HG02852 (cell line): ENCODE measurements around the gene FTCD.
"Not testable (repeated sequence)": the region's sequence is repeated elsewhere in the genome, so short reads cannot be mapped to it uniquely, and the experiment has no call there.

Experiments used
- ATAC-seq: cut with Tn5 transposase; IDR thresholded peaks from one replicate; pipeline ENCODE4 v1.9.1; 2021; ENCODE audit warnings: mild to moderate bottlenecking, moderate library complexity; ENCODE audit not compliant: unreplicated experiment

Gene FTCD, protein sequence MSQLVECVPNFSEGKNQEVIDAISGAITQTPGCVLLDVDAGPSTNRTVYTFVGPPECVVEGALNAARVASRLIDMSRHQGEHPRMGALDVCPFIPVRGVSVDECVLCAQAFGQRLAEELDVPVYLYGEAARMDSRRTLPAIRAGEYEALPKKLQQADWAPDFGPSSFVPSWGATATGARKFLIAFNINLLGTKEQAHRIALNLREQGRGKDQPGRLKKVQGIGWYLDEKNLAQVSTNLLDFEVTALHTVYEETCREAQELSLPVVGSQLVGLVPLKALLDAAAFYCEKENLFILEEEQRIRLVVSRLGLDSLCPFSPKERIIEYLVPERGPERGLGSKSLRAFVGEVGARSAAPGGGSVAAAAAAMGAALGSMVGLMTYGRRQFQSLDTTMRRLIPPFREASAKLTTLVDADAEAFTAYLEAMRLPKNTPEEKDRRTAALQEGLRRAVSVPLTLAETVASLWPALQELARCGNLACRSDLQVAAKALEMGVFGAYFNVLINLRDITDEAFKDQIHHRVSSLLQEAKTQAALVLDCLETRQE

DNA sequence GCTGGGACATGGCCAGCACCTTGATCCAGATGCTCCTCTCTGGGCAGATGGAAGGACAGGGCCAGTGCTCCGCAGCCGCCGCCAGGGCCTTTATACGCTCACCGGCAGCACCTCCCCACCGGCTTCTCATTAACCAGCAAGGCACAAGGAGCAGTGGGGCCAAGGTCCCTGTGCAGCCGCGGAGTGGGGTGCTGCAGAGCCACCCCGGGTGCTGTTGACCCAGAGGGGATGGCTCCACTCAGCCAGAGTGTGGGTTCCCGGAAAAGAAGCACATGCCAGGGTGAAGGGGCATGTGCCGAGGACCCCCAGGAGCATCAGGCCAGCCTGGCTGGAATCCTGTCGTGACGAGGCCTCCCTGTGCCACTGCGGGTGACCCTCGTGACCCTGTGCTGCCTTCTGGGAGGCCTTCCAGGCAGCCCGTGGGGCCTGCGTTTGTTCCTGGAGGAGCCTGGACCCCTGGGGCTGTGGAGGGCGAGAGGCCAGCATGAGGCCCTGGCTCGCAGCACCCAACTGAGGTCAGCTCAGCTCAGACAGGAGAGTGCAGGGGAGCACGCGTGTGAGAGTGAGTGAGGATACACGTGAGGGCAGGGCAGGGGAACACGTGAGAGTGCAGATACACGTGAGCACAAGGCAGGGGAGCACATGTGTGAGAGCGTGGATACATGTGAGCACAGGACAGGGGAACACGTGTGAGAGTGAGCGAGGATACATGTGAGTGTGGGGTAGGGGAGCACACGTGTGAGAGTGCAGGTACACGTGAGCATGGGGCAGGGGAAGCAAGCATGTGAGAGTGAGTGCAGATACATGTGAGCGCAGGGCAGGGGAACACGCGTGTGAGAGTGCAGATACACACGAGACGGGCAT, at the start of gene FTCD:
Gene FTCD, minus strand, starts transcription at position 66 of the 864 bp plus-strand sequence. Its CDS starts 56 bp downstream, at position 10.
- ATAC-seq: no peak

DNA sequence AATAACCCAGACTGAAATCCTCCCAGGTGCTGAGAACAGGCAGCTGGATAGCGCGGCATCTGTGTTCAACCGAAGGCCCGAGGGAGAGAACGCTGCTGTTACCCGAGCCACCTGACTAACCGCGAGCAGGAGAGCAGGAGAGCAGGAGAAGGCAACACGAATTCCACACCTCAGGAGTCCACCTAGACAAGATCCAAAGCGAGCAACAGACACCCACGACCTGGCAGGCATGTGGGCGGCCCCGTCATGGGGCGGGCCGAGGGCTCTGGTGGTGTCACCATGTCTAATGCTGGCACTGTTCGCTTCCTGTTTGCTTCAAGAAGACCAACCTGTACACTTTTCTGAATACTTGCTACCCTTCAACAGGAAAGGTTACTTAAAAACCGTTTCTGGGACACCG, 49.8 kb upstream of the FTCD start:
- no peak for ATAC-seq

DNA sequence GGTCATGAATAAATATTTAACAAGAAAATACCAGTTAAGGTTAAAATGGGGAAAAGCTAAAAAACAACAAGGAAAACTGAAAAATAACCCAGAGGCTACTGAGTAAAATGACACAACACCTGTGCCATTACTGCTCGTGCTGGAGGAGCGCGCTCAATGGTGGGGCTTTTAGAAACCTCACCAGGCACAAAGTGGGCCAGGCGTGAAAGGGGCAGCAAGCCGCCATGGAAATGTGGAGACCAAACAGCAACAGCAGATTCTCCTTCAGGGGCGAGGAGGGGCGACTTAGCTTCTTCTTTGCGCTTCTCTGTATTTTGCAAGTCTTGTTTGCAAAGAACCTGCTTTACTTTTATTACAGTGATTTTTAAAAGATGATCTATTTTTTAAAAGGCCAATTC, 47.8 kb upstream of the FTCD start:
- ATAC-seq: no peak

DNA sequence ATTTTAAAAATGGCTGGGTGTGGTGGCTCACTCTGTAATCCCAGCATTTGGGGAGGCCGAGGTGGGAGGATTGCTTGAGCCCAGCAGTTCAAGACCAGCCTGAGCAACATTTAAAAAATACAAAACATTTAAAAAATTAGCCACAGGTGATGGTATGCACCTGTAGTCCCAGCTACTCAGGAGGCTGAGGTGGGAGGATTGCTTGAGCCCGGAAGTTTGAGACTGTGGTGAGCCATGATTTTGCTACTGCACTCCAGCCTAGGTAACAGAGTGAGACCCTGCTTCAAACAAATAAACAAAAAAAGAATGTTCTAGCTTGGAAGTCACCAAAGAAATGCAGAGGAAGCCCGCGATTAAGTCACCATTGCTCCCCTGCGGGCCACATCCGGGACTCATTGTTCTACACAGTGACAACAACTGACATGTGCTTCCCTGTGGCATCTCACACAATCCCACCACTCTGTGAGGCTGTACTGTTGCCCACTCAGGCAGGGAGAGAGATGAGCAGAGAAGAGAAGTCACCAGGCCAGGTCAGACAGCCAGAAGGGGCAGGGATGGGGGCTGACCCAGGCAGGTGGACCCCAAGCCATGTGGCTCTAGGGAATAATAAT, 47.3 kb upstream of the FTCD start:
- no peak for ATAC-seq

DNA sequence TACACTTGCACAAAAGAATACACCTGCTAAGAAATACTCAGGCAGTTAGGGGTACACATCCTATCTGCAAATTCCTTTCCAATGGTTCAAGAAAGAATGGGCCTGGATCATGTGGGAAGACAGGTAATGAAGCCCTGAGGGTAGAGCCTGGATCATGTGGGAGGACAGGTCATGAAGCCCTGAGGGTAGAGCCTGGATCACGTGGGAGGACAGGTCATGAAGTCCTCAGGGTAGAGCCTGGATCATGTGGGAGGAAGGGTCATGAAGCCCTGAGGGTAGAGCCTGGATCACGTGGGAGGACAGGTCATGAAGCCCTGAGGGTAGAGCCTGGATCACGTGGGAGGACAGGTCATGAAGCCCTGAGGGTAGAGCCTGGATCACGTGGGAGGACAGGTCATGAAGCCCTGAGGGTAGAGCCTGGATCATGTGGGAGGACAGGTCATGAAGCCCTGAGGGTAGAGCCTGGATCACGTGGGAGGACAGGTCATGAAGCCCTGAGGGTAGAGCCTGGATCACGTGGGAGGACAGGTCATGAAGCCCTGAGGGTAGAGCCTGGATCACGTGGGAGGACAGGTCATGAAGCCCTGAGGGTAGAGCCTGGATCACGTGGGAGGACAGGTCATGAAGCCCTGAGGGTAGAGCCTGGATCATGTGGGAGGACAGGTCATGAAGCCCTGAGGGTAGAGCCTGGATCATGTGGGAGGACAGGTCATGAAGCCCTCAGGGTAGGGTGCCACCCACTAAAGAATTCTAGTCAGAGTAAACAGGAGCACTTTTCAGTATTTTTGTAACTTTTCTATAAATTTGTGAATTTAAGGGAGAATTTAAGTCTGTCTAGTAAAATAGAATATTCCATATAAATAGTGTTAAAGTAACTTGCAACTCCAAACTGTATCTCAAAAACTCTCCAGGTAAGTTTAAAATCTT, 45.8 kb upstream of the FTCD start:
- ATAC-seq: not testable (repeated sequence)

DNA sequence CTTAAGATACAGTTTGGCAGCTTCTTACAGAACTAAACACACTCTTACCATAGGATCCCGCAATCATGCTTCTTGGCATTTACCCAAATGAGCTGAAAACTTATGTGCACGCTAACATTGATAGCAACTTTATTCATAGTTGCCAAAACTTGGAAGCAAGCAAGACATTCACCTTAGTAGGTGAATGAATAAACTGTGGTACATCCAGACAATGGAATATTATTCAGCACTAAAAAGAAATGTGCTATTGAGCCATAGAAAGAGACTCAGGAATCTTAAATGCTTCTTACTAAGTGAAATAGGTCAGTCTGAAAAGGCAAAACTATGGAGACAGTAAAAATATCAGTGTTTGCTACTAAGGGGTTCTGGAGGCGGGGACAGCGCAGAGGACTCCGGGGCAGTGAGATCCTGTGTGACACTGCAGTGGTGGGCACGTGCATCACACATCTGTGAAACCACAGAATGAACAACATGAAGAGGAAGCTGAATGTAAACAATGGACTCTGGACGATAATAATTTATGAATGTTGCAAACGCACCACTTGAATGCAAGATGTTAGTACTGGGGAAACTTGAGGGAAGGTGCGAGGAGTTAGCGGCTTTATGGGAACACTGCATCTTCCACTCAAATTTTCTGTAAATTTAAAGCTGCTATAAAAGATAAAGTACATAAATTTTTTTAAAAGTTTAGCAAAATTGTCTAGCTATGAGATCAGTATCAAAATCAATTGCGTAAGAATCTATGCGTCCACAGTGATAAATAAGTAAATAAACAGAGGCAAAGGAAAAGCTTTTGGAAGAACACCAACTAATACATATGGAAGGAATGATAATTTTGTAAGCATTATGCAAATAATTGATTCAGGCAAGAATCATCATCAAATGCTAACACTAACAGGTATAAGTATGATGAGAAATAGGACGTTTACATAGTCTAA, 44.3 kb upstream of the FTCD start:
- ATAC-seq: no peak

DNA sequence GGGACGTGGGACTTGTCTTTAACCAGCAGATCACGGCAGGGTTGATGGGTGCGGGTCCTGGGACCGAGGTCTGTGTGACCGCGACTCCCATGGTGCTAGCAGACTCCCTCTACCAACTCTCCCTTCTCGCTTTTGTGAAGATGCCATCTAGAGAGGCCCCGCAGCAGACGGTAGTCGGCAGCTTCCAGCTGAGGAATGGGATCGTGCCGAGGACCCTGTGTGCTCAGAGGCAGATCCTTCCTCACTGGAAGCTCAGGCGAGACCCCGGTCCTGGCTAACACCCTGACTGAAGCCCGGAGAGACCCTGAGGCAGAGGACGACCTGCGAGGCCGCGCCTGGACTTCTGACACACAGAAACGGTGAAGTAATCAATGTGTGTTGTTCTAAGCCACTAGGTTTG, 41.4 kb upstream of the FTCD start:
- no peak for ATAC-seq

DNA sequence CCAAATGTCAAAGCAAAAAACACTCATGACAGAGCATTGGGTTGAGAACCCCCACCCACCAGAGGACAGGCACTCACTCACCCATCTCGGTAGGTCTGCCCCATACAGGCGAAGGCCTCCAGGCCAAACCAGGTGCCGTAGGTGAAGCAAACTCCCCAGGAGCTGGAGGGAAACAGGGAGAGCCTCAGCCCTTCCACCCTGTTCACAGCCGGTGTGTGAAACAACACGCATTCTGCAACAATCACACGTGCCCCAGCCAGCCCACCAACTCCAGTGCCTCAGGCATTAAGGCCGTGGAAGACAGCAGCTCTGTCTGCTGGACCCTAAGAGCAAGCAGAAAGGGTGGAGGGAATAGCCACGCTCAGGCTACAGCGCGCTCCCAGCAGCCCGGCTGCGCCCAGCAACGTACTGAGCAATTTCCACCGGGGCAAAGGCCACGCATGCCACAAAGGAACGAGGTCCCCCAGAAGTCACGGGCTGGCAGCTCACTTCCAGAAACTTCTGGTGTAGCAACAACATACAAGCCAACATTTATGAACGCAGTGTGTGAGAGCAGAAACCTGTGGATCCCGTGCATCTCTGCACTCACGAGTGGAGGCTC, 40.3 kb upstream of the FTCD start:
- no peak for ATAC-seq

DNA sequence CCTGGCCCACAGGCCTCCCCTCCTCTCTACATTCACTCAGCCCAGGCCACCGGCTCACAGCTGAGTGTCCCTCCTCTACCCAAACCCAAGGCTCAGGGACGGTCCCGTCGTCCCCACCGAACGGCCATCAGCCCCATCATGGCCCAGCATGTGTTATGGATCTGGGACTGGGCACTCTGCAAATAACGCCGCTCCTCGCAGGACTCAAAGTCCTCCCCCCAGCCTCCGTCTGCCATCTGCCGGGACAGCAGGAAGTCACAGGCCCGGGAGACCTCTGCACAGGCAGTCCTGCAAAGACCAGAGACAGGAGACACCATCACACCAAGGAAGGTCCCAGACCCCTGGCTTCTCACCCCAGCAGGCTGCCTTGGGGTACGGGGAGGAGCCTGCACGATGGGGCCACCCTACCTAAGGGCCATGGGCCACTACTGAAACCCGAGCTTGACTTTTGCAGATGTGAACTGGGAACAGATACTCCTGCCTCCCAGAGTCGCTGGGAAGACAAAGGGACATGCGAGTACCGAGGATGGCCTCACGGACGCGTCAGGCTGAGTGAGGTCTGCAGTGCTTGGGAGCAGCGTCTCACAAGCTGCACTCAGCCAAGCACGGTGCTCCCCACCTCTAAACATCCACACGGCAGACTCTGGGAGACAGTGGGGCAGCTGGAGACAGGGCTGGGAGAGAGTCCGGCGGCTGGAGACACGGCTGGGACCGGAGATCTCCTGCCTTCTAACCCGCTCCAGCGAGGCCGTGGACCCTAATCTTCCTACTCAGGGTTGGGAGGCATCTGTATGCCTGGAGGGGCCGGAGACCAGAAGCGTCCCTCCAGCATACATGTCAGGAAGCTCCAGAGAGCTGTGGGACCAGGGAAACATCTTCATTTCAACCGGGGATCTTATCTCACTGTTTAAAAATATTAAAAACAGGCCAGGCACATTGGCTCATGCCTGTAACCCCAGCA, 39.3 kb upstream of the FTCD start:
- no peak for ATAC-seq

DNA sequence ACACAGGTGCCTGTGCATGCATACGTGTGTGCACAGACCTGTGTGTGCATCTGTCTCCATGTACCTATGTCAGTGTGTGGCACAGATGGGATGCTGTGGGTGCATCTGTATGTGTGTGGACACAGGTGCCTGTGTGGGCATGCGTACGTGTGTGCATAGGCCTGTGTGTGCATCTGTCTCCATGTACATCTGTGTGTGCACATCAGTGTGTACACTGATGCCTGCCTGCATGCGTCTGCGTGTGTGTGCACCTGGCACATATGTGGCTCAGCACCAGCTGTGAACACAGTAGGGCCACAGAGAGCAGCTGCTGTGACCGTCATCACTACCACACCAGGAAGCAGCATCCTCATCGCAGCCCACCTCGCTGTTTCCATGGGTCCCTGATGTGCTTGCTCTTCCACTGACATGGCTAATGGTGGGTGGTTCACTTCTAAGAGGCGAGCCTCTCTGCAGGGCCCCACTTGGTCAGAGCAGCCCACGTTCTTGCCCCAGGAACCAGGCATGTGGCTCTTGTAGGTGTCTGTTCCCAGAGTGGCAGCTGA, 38.5 kb upstream of the FTCD start:
- no peak for ATAC-seq

DNA sequence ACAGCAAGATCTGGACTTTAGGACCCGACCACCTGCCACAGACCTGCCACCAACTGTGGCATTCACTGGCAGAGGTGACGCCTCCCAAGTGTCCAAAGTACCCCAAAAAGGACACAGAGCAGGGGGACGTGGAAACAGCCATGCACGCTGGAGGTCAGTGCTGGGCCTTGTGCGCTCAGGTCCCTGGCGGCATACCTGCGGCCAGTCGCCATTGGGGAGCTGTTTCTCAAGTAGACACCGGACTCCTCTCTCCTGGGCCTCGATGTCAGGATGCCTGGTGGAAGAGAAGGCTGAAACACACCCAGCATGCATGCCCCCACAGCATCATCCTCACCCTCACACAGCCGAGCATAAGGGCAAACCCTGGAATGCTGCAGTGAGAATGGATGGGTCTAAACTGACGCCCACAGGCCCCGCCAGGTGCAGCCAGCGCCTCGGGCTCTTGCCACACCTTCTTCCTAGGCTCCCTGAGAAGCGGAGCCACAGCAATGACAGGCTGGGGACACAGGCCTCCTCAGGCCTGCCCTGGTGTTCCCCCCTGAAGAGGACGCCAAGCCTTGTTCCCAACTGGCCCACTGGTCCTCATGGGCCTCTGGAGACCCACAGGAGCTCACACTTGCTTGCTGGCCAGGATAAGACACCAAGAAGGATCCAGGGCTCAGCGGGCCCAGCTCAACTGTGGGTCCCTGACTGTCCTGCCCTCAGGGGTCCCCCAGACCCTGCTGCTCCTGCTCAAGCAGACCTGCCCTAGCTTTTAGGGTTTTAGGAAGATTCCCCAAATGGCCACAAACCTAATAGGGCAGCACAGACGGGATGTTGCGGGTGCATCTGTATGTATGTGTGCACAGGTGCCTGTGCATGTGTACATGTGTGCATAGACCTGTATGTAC, 36.6 kb upstream of the FTCD start:
- ATAC-seq: no peak

DNA sequence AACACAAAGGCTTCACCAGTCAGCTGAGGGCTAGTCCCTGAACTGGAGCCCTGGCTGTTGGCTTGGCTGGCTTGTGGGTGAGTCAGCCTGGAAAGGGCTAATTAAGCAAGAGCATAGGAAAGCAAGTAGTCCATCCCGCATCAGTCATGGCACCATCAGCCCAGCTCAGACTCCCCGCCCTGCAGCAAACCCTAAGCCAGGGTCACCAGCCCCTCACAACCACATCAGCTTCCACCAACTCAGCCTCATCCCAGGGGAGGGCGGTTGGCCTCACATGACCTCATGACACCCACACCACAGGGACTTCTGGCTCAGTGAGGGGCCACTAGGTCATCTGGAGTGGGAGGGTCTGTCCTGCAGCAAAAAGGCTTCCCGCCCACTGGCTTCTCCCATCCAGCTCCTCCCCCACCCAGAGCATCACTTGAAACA, 35.9 kb upstream of the FTCD start:
- ATAC-seq: no peak

DNA sequence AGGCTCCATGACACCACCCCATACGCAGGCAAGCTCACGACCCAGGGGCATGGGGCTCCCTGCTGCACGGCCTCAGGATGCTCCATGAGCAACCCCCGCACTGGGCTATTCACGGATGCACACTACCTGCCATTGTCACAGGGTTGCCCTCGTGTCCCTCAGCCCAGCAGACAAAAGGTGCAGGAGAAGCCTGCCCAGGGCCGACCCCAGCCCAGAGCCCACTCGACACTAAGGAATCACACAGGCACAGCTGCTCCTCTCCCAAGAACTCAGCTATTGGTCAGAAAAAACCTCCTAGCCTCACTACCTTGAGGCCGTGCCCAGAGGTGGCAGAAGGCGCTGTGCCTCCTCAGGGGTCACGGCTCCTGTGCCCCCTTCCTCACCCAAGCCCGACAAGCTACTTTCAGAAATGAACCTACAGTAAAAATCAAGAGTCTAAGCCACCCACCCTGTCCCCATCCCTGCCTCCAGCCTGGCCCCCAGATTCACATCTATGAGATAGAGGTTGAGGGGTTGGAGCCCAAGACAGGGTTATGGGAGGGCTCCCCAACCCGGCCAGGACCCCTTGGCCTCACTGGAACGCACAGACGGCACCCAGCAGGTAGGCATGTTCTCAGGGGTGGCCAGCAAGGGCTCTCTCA, 35.2 kb upstream of the FTCD start:
- ATAC-seq: no peak

DNA sequence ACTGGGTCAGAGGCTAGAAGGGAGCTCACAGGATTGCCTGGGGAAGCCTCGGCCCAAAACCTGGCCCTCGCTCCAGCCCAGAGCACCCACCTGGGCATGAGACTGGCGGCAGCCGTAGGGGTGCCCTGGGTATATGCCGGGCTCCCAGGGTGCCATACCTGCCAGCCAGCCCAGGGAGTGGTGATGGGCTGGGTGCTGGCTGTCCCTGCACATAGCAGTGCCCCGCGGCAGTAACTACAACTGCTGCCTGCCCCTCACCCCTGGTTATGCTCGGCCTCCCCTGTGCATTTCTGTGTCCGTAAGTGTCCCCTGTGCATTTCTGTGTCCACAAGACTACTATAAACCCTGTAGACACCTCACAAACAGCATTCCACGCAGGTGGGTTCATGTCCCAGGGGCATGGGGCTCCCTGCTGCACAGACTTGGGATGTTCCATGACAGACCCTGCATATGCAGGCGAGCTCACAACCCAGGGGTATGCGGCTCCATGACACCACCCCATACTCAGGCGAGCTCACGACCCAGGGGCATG, 34.6 kb upstream of the FTCD start:
- no peak for ATAC-seq

DNA sequence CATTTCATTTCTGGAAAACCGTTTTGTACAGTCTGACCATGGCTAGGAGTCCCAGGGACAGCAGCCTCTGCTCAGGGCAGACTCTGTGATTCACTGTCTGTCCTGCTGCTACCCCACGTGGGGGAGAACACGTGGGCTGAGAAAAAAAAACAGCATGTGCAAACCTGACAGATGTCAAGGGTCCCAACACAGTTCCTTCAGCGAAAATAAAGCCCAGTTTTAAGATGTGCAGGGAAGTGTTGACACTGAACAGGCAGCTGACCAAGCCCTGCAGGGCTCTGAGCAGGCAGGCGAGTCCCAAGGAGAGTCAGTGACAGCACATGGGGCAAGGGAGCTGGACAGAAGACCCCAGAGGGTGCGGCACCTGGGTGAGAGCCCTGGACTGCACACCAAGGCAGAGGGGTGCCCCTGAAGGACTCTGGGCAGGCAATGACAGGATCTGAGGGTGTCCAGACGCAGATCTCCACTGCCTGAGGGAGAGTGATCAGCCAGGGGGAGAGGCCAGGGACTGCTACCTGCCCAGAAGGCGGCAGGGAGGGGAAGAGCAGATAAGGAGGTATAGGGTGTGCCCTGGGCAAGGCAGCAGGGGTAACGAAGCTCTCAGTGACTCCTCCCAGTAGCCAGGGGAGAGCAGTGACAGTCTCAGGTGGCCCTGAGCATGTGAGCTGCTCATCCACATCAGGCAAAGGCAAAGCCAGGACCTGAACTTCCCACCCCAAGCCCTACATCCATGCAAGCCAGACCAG, 34.0 kb upstream of the FTCD start:
- ATAC-seq: no peak
